Heart right ventricle (tissue), 16 donors: ENCODE data around the gene ZNF611. TPM values are rescaled to one million over a fixed set of nuclear protein-coding genes. Genes with fewer than 3 reads are reported as not detected.
"Not testable (repeated sequence)": the region's sequence is repeated elsewhere in the genome, so short reads cannot be mapped to it uniquely, and the experiment has no call there.

Source experiments
- ATAC-seq, 8 donors: fragments of 200-7000 bp; cut with Tn5 transposase; one replicate each; pipeline ENCODE4 v1.9.1; 2020; ENCODE audit warnings: mild to moderate bottlenecking in 8 of 8, moderate library complexity in 8 of 8, moderate number of reproducible peaks in 1 of 8
- DNase-seq, 2 donors: peaks; one replicate each; pipeline ENCODE4 v3.0.0-alpha.2; 2020
- H3K27ac ChIP-seq, 10 donors: fragments of 200-600 bp; sonication (generic) in 2 of 10; one replicate each; pipeline versions ENCODE4 v1.5.0 to v1.8.0; 2020 to 2022; ENCODE audit warnings: mild to moderate bottlenecking in 3 of 10
- H3K27me3 ChIP-seq, 7 donors: fragments of 200-600 bp; one replicate each; pipeline ENCODE4 v1.8.0; 2021 to 2022; ENCODE audit warnings: mild to moderate bottlenecking in 2 of 7
- H3K36me3 ChIP-seq, 9 donors: fragments of 200-600 bp; sonication (generic) in 1 of 9; one replicate each; pipeline versions ENCODE4 v1.5.0 to v1.8.0; 2020 to 2022; ENCODE audit warnings: mild to moderate bottlenecking in 2 of 9
- H3K4me1 ChIP-seq, 9 donors: fragments of 200-600 bp; sonication (generic) in 1 of 9; one replicate each; pipeline versions ENCODE4 v1.5.0 to v1.8.0; 2020 to 2022; ENCODE audit warnings: mild to moderate bottlenecking in 4 of 9
- H3K4me3 ChIP-seq, 10 donors: fragments of 200-600 bp; sonication (generic) in 2 of 10; one replicate each; pipeline versions ENCODE4 v1.5.0 to v1.8.0; 2020 to 2022; ENCODE audit warnings: mild to moderate bottlenecking in 7 of 10, moderate library complexity in 2 of 10
- H3K9me3 ChIP-seq, 11 donors: fragments of 200-600 bp in 10 of 11; sonication (generic) in 2 of 11; one replicate each; pipeline versions ENCODE4 v1.5.0 to v1.8.0; 2013 to 2022; ENCODE audit warnings: mild to moderate bottlenecking in 2 of 11, control low read depth in 1 of 11, moderate library complexity in 1 of 11
- WGBS, 2 donors: extraction: QIAGEN DNeasy Blood & Tissue Kit; methylation state at CpG; one replicate each; pipeline ENCODE4 v1.1.7; 2013; ENCODE audit warnings: inconsistent platforms in 1 of 2; 5-methylcytosine and 5-hydroxymethylcytosine counted together
- intact Hi-C, 10 donors: fragments of 100-400 bp; cut with DNase I; formaldehyde crosslinking; loops; one replicate each; pipeline versions ENCODE4 v1.11.1 to v1.14.2; 2022
- polyA plus RNA-seq, 2 donors: library from polyadenylated mRNA; stranded (reverse); fragments of 200-250 nt; gene quantifications; one replicate each; pipeline ENCODE4 v1.2.3, GENCODE V29; 2013
- total RNA-seq, 10 donors: library from RNA; stranded (reverse); fragmentation: NEBNext Ultra II Directional in 3 of 10; extraction: Animal tissue kit (Norgen Biotek cat#: 25700) in 3 of 10; gene quantifications; one replicate each; pipeline versions ENCODE4 v1.2.1 to v1.2.4, GENCODE V29; 2021 to 2023
- TF ChIP-seq, protein P1 (sequence below), 9 donors: fragments of 200-600 bp; sonication (generic) in 2 of 9; IDR thresholded peaks; one replicate each; pipeline versions ENCODE4 v1.5.0 to v1.8.0; 2021 to 2022; ENCODE audit warnings: antibody characterized with exemption in 9 of 9, mild to moderate bottlenecking in 5 of 9, moderate library complexity in 1 of 9
- donor health status: Arrhythmogenic right ventricular cardiomyopathy.
- donor health status: ischemic (EF 13 %, LVEDD 7.1; RV severe dilation, severe dysfunction).
- donor health status: healthy with polysubstance abuse.
- donor health status: DM: no; HTN: yes; CAD: no.
- donor health status: DM: no; HTN: no; CAD: no.
- donor health status: ischemic (EF 25% LVEDD 6.9; RV normal size, moderate dysfunction).
- donor health status: ischemic (EF 25% LVEDD 5.7; RV mildly dilated, moderate dysfunction).
- donor health status: healthy.
- donor health status: DM: yes; HTN: yes; CAD: no.
- donor health status: Ischemic cardiomyopathy.
- donor health status: ischemic (EF 35%, LVEDD 5.7; RV mildly dilated, moderate dysfunction).
- donor health status: nonischemic (EF 11% LVEDD 7.7; RV severe dilation, severe dysfunction).
- donor health status: DM: yes; HTN: yes; CAD: no.
- donor health status: PGD.
- donor health status: ischemic (EF 29% LVEDD 5.4; RV normal size, mild dysfunction).
- donor health status: nonischemic (EF 23%, LVEDD 6.1; RV moderate dilation, normal function).

ZNF611 gene
- total and polyA plus RNA-seq, 12 donors = 2.3 to 9.8 (median 7.6) TPM

- TF ChIP-seq, protein P1, sequence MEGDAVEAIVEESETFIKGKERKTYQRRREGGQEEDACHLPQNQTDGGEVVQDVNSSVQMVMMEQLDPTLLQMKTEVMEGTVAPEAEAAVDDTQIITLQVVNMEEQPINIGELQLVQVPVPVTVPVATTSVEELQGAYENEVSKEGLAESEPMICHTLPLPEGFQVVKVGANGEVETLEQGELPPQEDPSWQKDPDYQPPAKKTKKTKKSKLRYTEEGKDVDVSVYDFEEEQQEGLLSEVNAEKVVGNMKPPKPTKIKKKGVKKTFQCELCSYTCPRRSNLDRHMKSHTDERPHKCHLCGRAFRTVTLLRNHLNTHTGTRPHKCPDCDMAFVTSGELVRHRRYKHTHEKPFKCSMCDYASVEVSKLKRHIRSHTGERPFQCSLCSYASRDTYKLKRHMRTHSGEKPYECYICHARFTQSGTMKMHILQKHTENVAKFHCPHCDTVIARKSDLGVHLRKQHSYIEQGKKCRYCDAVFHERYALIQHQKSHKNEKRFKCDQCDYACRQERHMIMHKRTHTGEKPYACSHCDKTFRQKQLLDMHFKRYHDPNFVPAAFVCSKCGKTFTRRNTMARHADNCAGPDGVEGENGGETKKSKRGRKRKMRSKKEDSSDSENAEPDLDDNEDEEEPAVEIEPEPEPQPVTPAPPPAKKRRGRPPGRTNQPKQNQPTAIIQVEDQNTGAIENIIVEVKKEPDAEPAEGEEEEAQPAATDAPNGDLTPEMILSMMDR (IDR thresholded peaks at IDR 0.05) = no peak
- H3K27me3 ChIP-seq = no peaks in the 10 kb centered on the region
- H3K9me3 ChIP-seq = no peaks in the 10 kb centered on the region
- no peak overlapping the region for H3K27ac ChIP-seq
- intact Hi-C loops = loop anchor here in 1 of 10 donors (10.0 kb wide), 1 partner anchor 105 kb away; the partner anchor contains the start of gene ZNF83
- peaks cover 0 to 16% (median 11%) of the 10 kb centered on the region in 9 donors for H3K4me1 ChIP-seq
- H3K4me3 ChIP-seq = no peak overlapping the region
- no peaks in the 10 kb centered on the region for H3K36me3 ChIP-seq
- 87% methylated on average over 14 of the region's 14 CpGs for WGBS, 2 donors
- ATAC-seq (no peak), DNase-seq (no peak)
Measured at GRCh38 chr19:52739576-52739975, 4.7 kb upstream of the ZNF611 start.

DNA sequence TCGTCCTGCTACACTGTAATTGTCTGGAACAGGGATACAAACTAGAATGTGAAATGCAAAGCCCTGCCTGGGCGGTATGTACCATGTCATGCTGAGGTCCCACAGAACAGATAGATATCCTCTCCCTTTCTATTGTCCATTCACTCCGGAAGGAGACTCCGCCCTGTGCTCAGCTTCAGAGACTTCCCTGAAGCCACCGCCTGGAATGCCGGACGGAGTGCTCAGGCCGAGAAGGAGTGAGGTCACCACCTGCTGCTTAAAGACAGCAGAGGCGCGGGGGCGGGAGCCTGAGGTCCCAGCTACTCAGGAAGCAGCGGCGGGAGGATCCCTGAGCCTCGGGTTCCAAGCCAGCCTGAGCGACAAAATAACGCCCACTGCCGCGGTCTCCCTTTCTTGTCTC, 890 bp upstream of the ZNF611 start:
- ATAC-seq = peak; percentile 57 to 86 (median 74)
- H3K27ac ChIP-seq = peak overlapping the region; percentile 68 to 97 (median 92)
- H3K4me3 ChIP-seq = peak overlapping the region in 7 of 10 donors; percentile 64 to 92 (median 87)
- H3K27me3 ChIP-seq = no peaks in the 10 kb centered on the region
- DNase-seq = peak; percentile 76 to 88
- H3K9me3 ChIP-seq = no peaks in the 10 kb centered on the region
- 35 to 44% methylated on average over 17 to 18 of the region's 18 CpGs for WGBS, 2 donors
- TF ChIP-seq, protein P1 (IDR thresholded peaks at IDR 0.05) = no peak
- H3K4me1 ChIP-seq = peaks cover 0 to 28% (median 13%) of the 10 kb centered on the region in 9 donors
- peaks cover 0 to 5% (median 0%) of the 10 kb centered on the region in 9 donors for H3K36me3 ChIP-seq
- intact Hi-C loops = loop anchor here in 3 of 10 donors (1.0 to 10.0 kb wide), 3 partner anchors 45 to 208 kb away; partner anchors contain the start of genes ZNF808 (in 1 of the 3) and ZNF83 (in 1 of the 3)

GRCh38 chr19:52734331-52734892, 432 bp downstream of the ZNF611 start:
- Histone ChIP-seq H3K9me3 (no peaks in the 10 kb centered on the region), H3K4me1 (peaks cover 0 to 28% (median 13%) of the 10 kb centered on the region in 9 donors), H3K4me3 (peak overlapping the region; percentile 64 to 92 (median 81)), H3K27me3 (no peaks in the 10 kb centered on the region), H3K36me3 (peaks cover 0 to 18% (median 0%) of the 10 kb centered on the region in 9 donors), H3K27ac (peak overlapping the region; percentile 47 to 97 (median 92))
- TF ChIP-seq, protein P1 (IDR thresholded peaks at IDR 0.05) = no peak
- 0 to 1% methylated on average over 39 of the region's 39 CpGs for WGBS, 2 donors
- intact Hi-C loops = loop anchor here in 2 of 10 donors (2.0 to 10.0 kb wide), 2 partner anchors 44 to 100 kb away; partner anchors contain the start of gene ZNF83 (in 1 of the 2)
- peak in 1 of 2 donors; percentile 26 for DNase-seq
- ATAC-seq = peak in 7 of 8 donors; percentile 7 to 53 (median 40)

DNA sequence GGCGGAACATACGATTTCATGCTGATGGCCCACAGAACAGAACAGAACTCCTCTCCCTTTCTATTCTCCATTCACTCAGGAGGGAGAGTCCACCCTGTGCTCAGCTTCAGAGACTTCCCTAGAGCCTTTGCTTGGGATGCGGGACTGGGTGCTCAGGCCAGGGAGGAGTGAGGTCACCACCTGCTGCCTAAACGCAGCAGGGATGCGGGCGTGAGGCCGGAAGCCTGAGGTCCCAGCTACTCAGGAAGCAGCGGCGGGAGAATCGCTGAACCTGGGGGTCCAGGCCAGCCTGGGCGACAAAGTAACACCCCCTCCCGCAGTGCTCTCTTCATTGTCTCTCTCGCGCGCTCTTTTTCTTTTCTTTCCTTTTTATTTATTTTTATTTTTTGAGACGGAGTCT, 8.8 kb downstream of the ZNF611 start:
- peaks cover 0 to 78% (median 16%) of the 10 kb centered on the region in 9 donors for H3K36me3 ChIP-seq
- DNase-seq, ATAC-seq, H3K4me3 ChIP-seq, intact Hi-C loops, H3K27ac ChIP-seq, H3K27me3 ChIP-seq, H3K9me3 ChIP-seq, H3K4me1 ChIP-seq: not testable (repeated sequence)
- 96 to 97% methylated on average over 16 of the region's 16 CpGs for WGBS, 2 donors

DNA sequence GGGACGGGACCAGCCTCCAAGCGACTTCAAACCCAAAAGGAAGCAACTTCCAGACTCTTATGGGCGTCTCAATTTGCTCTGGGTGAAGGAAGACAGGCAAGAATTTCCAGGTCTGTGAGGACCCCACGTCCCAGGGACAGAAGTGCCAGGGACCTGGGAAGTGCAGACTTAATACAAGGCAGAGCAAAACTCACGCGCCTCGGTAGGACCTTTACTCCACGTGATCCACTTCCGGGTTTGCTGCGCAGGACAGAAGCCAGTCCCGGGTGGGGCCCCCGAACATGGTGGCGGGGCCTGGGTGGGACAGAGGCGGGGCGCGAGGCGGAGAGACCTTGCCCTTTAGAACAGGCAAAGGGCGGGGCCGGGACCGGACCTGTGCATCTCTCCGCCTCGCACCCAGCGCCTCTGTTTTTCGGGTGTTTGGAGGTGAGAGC, 9.3 kb downstream of the ZNF611 start:
- intact Hi-C loops = no loop called here
- Histone ChIP-seq H3K27me3 (no peaks in the 10 kb centered on the region), H3K4me1 (no peaks in the 10 kb centered on the region), H3K36me3 (peaks cover 0 to 76% (median 16%) of the 10 kb centered on the region in 9 donors), H3K27ac (no peak overlapping the region), H3K4me3 (no peak overlapping the region), H3K9me3 (no peaks in the 10 kb centered on the region)
- DNase-seq = no peak
- WGBS, 2 donors = 94 to 95% methylated on average over 24 of the region's 24 CpGs
- TF ChIP-seq, protein P1 (IDR thresholded peaks at IDR 0.05) = no peak
- no peak for ATAC-seq
